IMR-90 (cell line): ENCODE data around the gene HMGB2. TPM values are rescaled to one million over a fixed set of nuclear protein-coding genes. Genes with fewer than 3 reads are reported as not detected.

Experiments used
- ATAC-seq: fragments of 200-7000 bp; cut with Tn5 transposase; 2 replicates; pipeline ENCODE4 v1.9.1; 2020; ENCODE audit warnings: low read depth, mild to moderate bottlenecking, moderate library complexity
- BruUV-seq: library from RNA; stranded (reverse); fragments of 400-500 nt; replicated peaks from 2 replicates; lab custom pipeline; 2021; lab: Mats Ljungman, UMichigan
- CTCF ChIA-PET: fragments of 300-600 bp; formaldehyde crosslinking; extraction: SDS; loops from one replicate; lab custom pipeline; 2021; ENCODE audit warnings: antibody characterized with exemption; lab: Yijun Ruan, JAX
- POLR2A ChIA-PET: fragments of 300-600 bp; sonication (Branson Sonifier 250); formaldehyde crosslinking; loops from one replicate; lab custom pipeline; 2022; ENCODE audit warnings: antibody characterized with exemption; ENCODE audit not compliant: unreplicated experiment; lab: Charles Lee
- DNase-seq: peaks from one replicate; pipeline ENCODE4 v3.0.0; 2013
- H2AFZ ChIP-seq: replicated peaks from 2 replicates; pipeline ENCODE3; 2013; ENCODE audit warnings: low read length, mild to moderate bottlenecking; ENCODE audit not compliant: poor library complexity
- H2AK5ac ChIP-seq: 2 replicates; pipeline ENCODE4 v1.6.1; 2013; ENCODE audit warnings: low read depth, low read length, inconsistent platforms
- H2AK9ac ChIP-seq: replicated peaks from 2 replicates; pipeline ENCODE3; 2013; ENCODE audit warnings: mild to moderate bottlenecking, low read depth, low read length, moderate library complexity; ENCODE audit not compliant: poor library complexity
- H2BK120ac ChIP-seq: 2 replicates; pipeline ENCODE4 v1.6.1; 2013; ENCODE audit warnings: low read depth, low read length, inconsistent platforms
- H2BK15ac ChIP-seq: 3 replicates; pipeline ENCODE4 v1.6.1; 2013; ENCODE audit warnings: low read depth, low read length, inconsistent platforms
- H2BK20ac ChIP-seq: 2 replicates; pipeline ENCODE4 v1.6.1; 2013; ENCODE audit warnings: low read depth, mild to moderate bottlenecking, inconsistent platforms, low read length, moderate library complexity
- H2BK5ac ChIP-seq: 2 replicates; pipeline ENCODE4 v1.6.1; 2013; ENCODE audit warnings: mild to moderate bottlenecking, low read depth, low read length, inconsistent platforms; ENCODE audit not compliant: poor library complexity, severe bottlenecking
- H3K14ac ChIP-seq: replicated peaks from 2 replicates; pipeline ENCODE4 v1.6.1; 2013; ENCODE audit warnings: low read depth, low read length, inconsistent platforms
- H3K18ac ChIP-seq: 2 replicates; pipeline ENCODE4 v1.6.1; 2013; ENCODE audit warnings: low read depth, low read length, control low read depth
- H3K23ac ChIP-seq: 2 replicates; pipeline ENCODE4 v1.6.1; 2013; ENCODE audit warnings: low read depth, low read length, inconsistent platforms
- H3K27ac ChIP-seq: 2 replicates; pipeline ENCODE4 v1.5.1; 2013; ENCODE audit warnings: mild to moderate bottlenecking, control low read depth, low read length; ENCODE audit not compliant: insufficient read depth
- H3K27me3 ChIP-seq: 2 replicates; pipeline ENCODE4 v1.6.1; 2013; ENCODE audit warnings: low read length; ENCODE audit not compliant: control insufficient read depth, insufficient read depth
- H3K36me3 ChIP-seq: 2 replicates; pipeline ENCODE4 v1.6.1; 2013; ENCODE audit warnings: low read length, mixed read lengths; ENCODE audit not compliant: control insufficient read depth, insufficient read depth
- H3K4ac ChIP-seq: 2 replicates; pipeline ENCODE4 v1.6.1; 2013; ENCODE audit warnings: low read depth, low read length, inconsistent platforms
- H3K4me1 ChIP-seq: 2 replicates; pipeline ENCODE4 v1.6.1; 2013; ENCODE audit warnings: low read length, mixed read lengths; ENCODE audit not compliant: control insufficient read depth, insufficient read depth
- H3K4me2 ChIP-seq: 2 replicates; pipeline ENCODE4 v1.6.1; 2013; ENCODE audit warnings: low read depth, mild to moderate bottlenecking, control low read depth, low read length, moderate library complexity
- H3K4me3 ChIP-seq: 2 replicates; pipeline ENCODE4 v1.5.1; 2013; ENCODE audit warnings: low read depth, mild to moderate bottlenecking, control low read depth, low read length, moderate library complexity; ENCODE audit not compliant: insufficient read depth
- H3K56ac ChIP-seq: 2 replicates; pipeline ENCODE4 v1.6.1; 2013; ENCODE audit warnings: low read length, inconsistent platforms; ENCODE audit not compliant: insufficient read depth; ENCODE audit errors: extremely low read depth
- H3K79me1 ChIP-seq, 2 experiments: 2 replicates each; pipeline ENCODE4 v1.6.1; 2013; ENCODE audit warnings: low read length in 2 of 2, inconsistent platforms in 1 of 2, low read depth in 1 of 2
- H3K9ac ChIP-seq: 2 replicates; pipeline ENCODE4 v1.6.1; 2013; ENCODE audit warnings: low read depth, low read length, control low read depth
- H3K9me1 ChIP-seq: 2 replicates; pipeline ENCODE4 v1.6.1; 2013; ENCODE audit warnings: low read length, inconsistent platforms; ENCODE audit not compliant: insufficient read depth
- H3K9me3 ChIP-seq: 2 replicates; pipeline ENCODE4 v1.6.1; 2013; ENCODE audit warnings: low read length; ENCODE audit not compliant: control insufficient read depth, insufficient read depth
- H4K20me1 ChIP-seq: 2 replicates; pipeline ENCODE4 v1.6.1; 2013; ENCODE audit warnings: low read length, inconsistent platforms; ENCODE audit not compliant: insufficient read depth
- H4K5ac ChIP-seq: 2 replicates; pipeline ENCODE4 v1.6.1; 2013; ENCODE audit warnings: mild to moderate bottlenecking, low read depth, low read length, control low read depth
- H4K8ac ChIP-seq, 2 experiments: 2 replicates each; pipeline ENCODE4 v1.6.1; 2013; ENCODE audit warnings: low read depth in 2 of 2, low read length in 2 of 2, control low read depth in 1 of 2, inconsistent platforms in 1 of 2
- H4K91ac ChIP-seq: 2 replicates; pipeline ENCODE4 v1.6.1; 2013; ENCODE audit warnings: low read depth, low read length, inconsistent platforms; ENCODE audit not compliant: insufficient read depth
- BHLHE40 ChIP-seq: fragments of 150-350 bp; IDR thresholded peaks from 2 replicates; pipeline ENCODE4 v1.6.1; 2016; ENCODE audit warnings: mild to moderate bottlenecking, low read depth, low read length
- CEBPB ChIP-seq: IDR thresholded peaks from 2 replicates; pipeline ENCODE4 v1.6.1; 2012; ENCODE audit warnings: low read depth, low read length, improper control_type of control experiment
- CHD1 ChIP-seq: IDR thresholded peaks from 2 replicates; pipeline ENCODE4 v1.6.1; 2012; ENCODE audit warnings: low read depth, low read length, improper control_type of control experiment
- CTCF ChIP-seq: conservative IDR thresholded peaks from 2 replicates; pipeline ENCODE4 v1.5.1; 2012; ENCODE audit warnings: mild to moderate bottlenecking, low read depth, low read length, improper control_type of control experiment
- ELK1 ChIP-seq: fragments of 150-350 bp; IDR thresholded peaks from 2 replicates; pipeline ENCODE4 v1.6.1; 2016; ENCODE audit warnings: low read depth, mild to moderate bottlenecking, low read length, moderate library complexity, borderline replicate concordance
- FOS ChIP-seq: fragments of 150-350 bp; IDR thresholded peaks from 2 replicates; pipeline ENCODE4 v1.6.1; 2016; ENCODE audit warnings: low read depth, low read length
- MAFK ChIP-seq: IDR thresholded peaks from 2 replicates; pipeline ENCODE4 v1.6.1; 2012; ENCODE audit warnings: low read depth, low read length, improper control_type of control experiment
- MAZ ChIP-seq: IDR thresholded peaks from 2 replicates; pipeline ENCODE4 v1.6.1; 2012; ENCODE audit warnings: low read depth, mild to moderate bottlenecking, low read length, improper control_type of control experiment, moderate library complexity, borderline replicate concordance
- NFE2L2 ChIP-seq: fragments of 150-350 bp; IDR thresholded peaks from 2 replicates; pipeline ENCODE4 v1.6.1; 2016; ENCODE audit warnings: low read depth, mild to moderate bottlenecking, low read length
- POLR2A ChIP-seq: IDR thresholded peaks from 2 replicates; pipeline ENCODE4 v1.6.1; 2012; ENCODE audit warnings: mild to moderate bottlenecking, low read depth, low read length
- RAD21 ChIP-seq: IDR thresholded peaks from 2 replicates; pipeline ENCODE4 v1.6.1; 2012; ENCODE audit warnings: low read length, improper control_type of control experiment
- RCOR1 ChIP-seq: IDR thresholded peaks from 2 replicates; pipeline ENCODE4 v1.6.1; 2012; ENCODE audit warnings: mild to moderate bottlenecking, low read length, improper control_type of control experiment; ENCODE audit not compliant: insufficient replicate concordance
- RFX5 ChIP-seq: IDR thresholded peaks from 2 replicates; pipeline ENCODE4 v1.8.0; 2012; ENCODE audit warnings: low read depth, mild to moderate bottlenecking, low read length, moderate library complexity
- SMC3 ChIP-seq: fragments of 150-350 bp; IDR thresholded peaks from 2 replicates; pipeline ENCODE4 v1.6.1; 2016; ENCODE audit warnings: low read depth, mild to moderate bottlenecking, antibody characterized with exemption, low read length, moderate library complexity
- USF2 ChIP-seq: fragments of 150-350 bp; IDR thresholded peaks from 2 replicates; pipeline ENCODE4 v1.6.1; 2017; ENCODE audit warnings: mild to moderate bottlenecking, antibody characterized with exemption, low read length, low read depth
- WGBS, 2 experiments: methylation state at CpG; one replicate each; pipeline versions ENCODE4 v1.1.5 to v1.1.7; 2013; ENCODE audit warnings: missing lambda C conversion rate in 2 of 2; ENCODE audit not compliant: insufficient read length in 1 of 2; ENCODE audit errors: extremely low coverage in 2 of 2; 5-methylcytosine and 5-hydroxymethylcytosine counted together
- dilution Hi-C: fragments of 300-500 bp; cut with HindIII; formaldehyde crosslinking; loops from one replicate; pipeline ENCODE4 v1.14.3; 2018; ENCODE audit warnings: low sequenced_read_pairs; ENCODE audit not compliant: unreplicated experiment
- in situ Hi-C: fragments of 300-500 bp; cut with MboI; formaldehyde crosslinking; loops from 3 replicates; pipeline ENCODE4 v1.14.3; 2019; ENCODE audit warnings: low sequenced_read_pairs, inconsistent platforms, mixed read lengths
- intact Hi-C: fragments of 100-400 bp; cut with micrococcal nuclease; formaldehyde crosslinking; loops from 2 replicates; pipeline ENCODE4 v1.10.0; 2022
- polyA plus RNA-seq, 3 experiments: library from polyadenylated mRNA; depleted of rRNA; stranded (reverse); fragments of >200 nt; gene quantifications; 2 replicates each; pipeline ENCODE4 v1.2.3, GENCODE V29; 2012; ENCODE audit warnings: low replicate concordance in 1 of 3
- total RNA-seq: library from RNA; depleted of rRNA; stranded (reverse); fragments of >200 nt; gene quantifications from 2 replicates; pipeline ENCODE4 v1.2.3, GENCODE V29; 2012

HMGB2 gene
- total and polyA plus RNA-seq, 2 of the 4 experiments (the other 2 are of a cell fraction), result 49.3 to 106 TPM

- TF ChIP-seq ELK1, result no peak
- TF ChIP-seq RFX5, result no peak
Observed at GRCh38 chr4:173370130-173370476, 35.9 kb upstream of the HMGB2 start (continued).

- H4K5ac ChIP-seq, result no peak overlapping the region
- H3K79me1 ChIP-seq, result peaks cover 0 to 5% of the 10 kb centered on the region in 2 experiments; a peak in 1 of 4 replicates
- H2AK9ac ChIP-seq, result no peak overlapping the region
- no peak overlapping the region for H2BK20ac ChIP-seq
- H3K4me2 ChIP-seq, result peak overlapping the region; percentile 47; the same call in 1 of the 2 replicates
- no peak overlapping the region for H3K18ac ChIP-seq
- ATAC-seq (no peak), DNase-seq (peak; percentile 27)
- H4K91ac ChIP-seq, result no peak overlapping the region
- no peaks in the 10 kb centered on the region for H3K9me3 ChIP-seq
- H3K27ac ChIP-seq, result no peak overlapping the region
- no peak overlapping the region for H3K4me3 ChIP-seq
- peak overlapping the region in 1 of 2 experiments; percentile 41; a peak in 1 of 4 replicates for H4K8ac ChIP-seq
- no peak overlapping the region for H3K56ac ChIP-seq
- in situ Hi-C loops (no loop called here), intact Hi-C loops (no loop called here), dilution Hi-C loops (no loop called here)
- no peaks in the 10 kb centered on the region; the same call in 1 of the 2 replicates for H3K4me1 ChIP-seq
- no peak overlapping the region for H2AFZ ChIP-seq
- H4K20me1 ChIP-seq, result no peaks in the 10 kb centered on the region
- H3K4ac ChIP-seq, result no peak overlapping the region
- H3K9me1 ChIP-seq, result 0 out of 2 replicates have a peak, but pooled peaks cover 5% of the 10 kb centered on the region
- no peak overlapping the region for H3K14ac ChIP-seq
- H2BK120ac ChIP-seq, result no peak overlapping the region
- ChIA-PET CTCF (interaction anchor here (1.3 kb wide), 1 partner anchor 11 kb away, joined by 3 read pairs; no protein-coding TSS in a partner anchor), POLR2A (no interaction called here)
- H3K27me3 ChIP-seq, result no peaks in the 10 kb centered on the region
- no peak overlapping the region for H2BK15ac ChIP-seq
- WGBS, 2 experiments, result 20% methylated on average over 1 of the region's 4 CpGs; no CpG with 5 or more reads in 1 of the 2 experiments
- no peak overlapping the region for H2AK5ac ChIP-seq
- no peaks in the 10 kb centered on the region for H3K36me3 ChIP-seq
- no peak overlapping the region for H3K23ac ChIP-seq
- no peak overlapping the region for H3K9ac ChIP-seq
- no TSS peak for BruUV-seq
- H2BK5ac ChIP-seq, result no peak overlapping the region
- TF ChIP-seq MAFK, result no peak
- no peak for TF ChIP-seq CHD1
- no peak for TF ChIP-seq NFE2L2
- no peak for TF ChIP-seq CEBPB
- TF ChIP-seq MAZ, result no peak
- no peak for TF ChIP-seq SMC3
- TF ChIP-seq RCOR1, result no peak
- TF ChIP-seq FOS, result no peak
- TF ChIP-seq CTCF, result no peak
- TF ChIP-seq RAD21, result no peak
- TF ChIP-seq POLR2A, result no peak
- TF ChIP-seq BHLHE40, result no peak
- TF ChIP-seq USF2, result no peak
Observed at GRCh38 chr4:173367946-173368345, 33.8 kb upstream of the HMGB2 start.
